Transverse colon (tissue), 4 donors: ENCODE results near the gene ATP13A5. TPM values are rescaled to one million over a fixed set of nuclear protein-coding genes. Genes with fewer than 3 reads are reported as not detected.

Experiments
- DNase-seq: peaks from one replicate; pipeline ENCODE4 v3.0.0-alpha.2; 2019
- H3K27ac ChIP-seq, 4 donors: fragments of 200-600 bp; sonication (generic); 2 replicates each; pipeline ENCODE4 v1.5.1; 2016 to 2018; ENCODE audit warnings: inconsistent platforms in 4 of 4
- H3K27me3 ChIP-seq: fragments of 200-600 bp; sonication (generic); 2 replicates; pipeline ENCODE4 v1.5.1; 2017; ENCODE audit warnings: inconsistent platforms
- H3K36me3 ChIP-seq, 4 donors: fragments of 200-600 bp; sonication (generic); 2 replicates each; pipeline ENCODE4 v1.5.1; 2017 to 2019; ENCODE audit warnings: inconsistent platforms in 4 of 4
- H3K4me1 ChIP-seq, 4 donors: fragments of 200-600 bp; sonication (generic); 2 replicates each; pipeline ENCODE4 v1.5.1; 2017 to 2020; ENCODE audit warnings: inconsistent platforms in 4 of 4
- H3K4me3 ChIP-seq, 4 donors: fragments of 200-600 bp; sonication (generic); 1 replicate in 1 of 4; 2 replicates in 3 of 4; pipeline versions ENCODE4 v1.5.1 to v1.6.1; 2017 to 2019; ENCODE audit warnings: inconsistent platforms in 4 of 4
- H3K9me3 ChIP-seq, 2 donors: fragments of 200-600 bp; sonication (generic); 2 replicates each; pipeline ENCODE4 v1.5.1; 2017 to 2019; ENCODE audit warnings: inconsistent platforms in 2 of 2
- CTCF ChIP-seq, 5 experiments: fragments of 200-600 bp in 3 of 5; fragments of 450-650 bp in 2 of 5; sonication (generic) in 3 of 5; IDR thresholded peaks; 1 replicate in 2 of 5; 2 replicates in 3 of 5; pipeline ENCODE4 v1.5.1; 2016 to 2017; ENCODE audit warnings: antibody characterized with exemption in 5 of 5, inconsistent platforms in 3 of 5, mild to moderate bottlenecking in 2 of 5, moderate library complexity in 1 of 5
- EP300 ChIP-seq: sonication (generic); formaldehyde crosslinking; IDR thresholded peaks from one replicate; pipeline ENCODE4 v1.6.1; 2017; ENCODE audit warnings: antibody characterized with exemption, low read depth
- POLR2A ChIP-seq: fragments of 450-650 bp; IDR thresholded peaks from one replicate; pipeline ENCODE4 v1.6.1; 2016; ENCODE audit warnings: antibody characterized with exemption, mild to moderate bottlenecking, moderate library complexity
- POLR2AphosphoS5 ChIP-seq, 3 donors: sonication (generic); formaldehyde crosslinking; IDR thresholded peaks; one replicate each; pipeline ENCODE4 v1.6.1; 2016; ENCODE audit warnings: antibody characterized with exemption in 3 of 3
- WGBS, 2 donors: methylation state at CpG; one replicate each; pipeline ENCODE4 v1.1.5; 2018; ENCODE audit warnings: low coverage in 1 of 2; 5-methylcytosine and 5-hydroxymethylcytosine counted together
- in situ Hi-C, 4 donors: fragments of 200-750 bp; cut with MboI; loops; one replicate each; pipeline versions ENCODE4 v1.15.0 to v1.15.1; 2017; ENCODE audit warnings: low sequenced_read_pairs in 3 of 4, low pct_ligation_motif_present in 1 of 4, low pct_unique_long_range_greater_than_20kb in 1 of 4
- intact Hi-C: fragments of 100-400 bp; cut with DNase I; formaldehyde crosslinking; loops from one replicate; pipeline ENCODE4 v1.15.1; 2023; ENCODE audit warnings: low total_unique reads
- total RNA-seq, 4 donors: library from RNA; depleted of rRNA; stranded (reverse); fragments of >200 nt; gene quantifications; one replicate each; pipeline ENCODE4 v1.1.0, GENCODE V29; 2016

Gene ATP13A5
- total RNA-seq, 4 donors from 2014 or later, result not detected

GRCh38 chr3:193248848-193249468 is 129.6 kb downstream of the ATP13A5 start:
- no peak for DNase-seq
- intact Hi-C loops (no loop called here), in situ Hi-C loops (no loop called here)
- WGBS, 2 donors, result 75 to 96% methylated on average over 1 to 2 of the region's 2 CpGs
- no peaks in the 10 kb centered on the region for H3K27me3 ChIP-seq
- H3K4me3 ChIP-seq, result no peak overlapping the region
- no peaks in the 10 kb centered on the region for H3K36me3 ChIP-seq
- H3K27ac ChIP-seq, result no peak overlapping the region
- TF ChIP-seq EP300 (no peak), CTCF (IDR thresholded peaks at IDR 0.05) (no peak), POLR2AphosphoS5 (IDR thresholded peaks at IDR 0.05) (no peak), POLR2A (no peak)
- no peaks in the 10 kb centered on the region for H3K4me1 ChIP-seq
- peaks cover 11 to 24% of the 10 kb centered on the region in 2 donors for H3K9me3 ChIP-seq

- H3K4me3 ChIP-seq, result no peak overlapping the region
- TF ChIP-seq POLR2A, result no peak
- no peak for TF ChIP-seq POLR2AphosphoS5 (IDR thresholded peaks at IDR 0.05)
- TF ChIP-seq EP300, result no peak
- no peak for TF ChIP-seq CTCF (IDR thresholded peaks at IDR 0.05)
- in situ Hi-C loops (no loop called here), intact Hi-C loops (no loop called here)
- H3K4me1 ChIP-seq, result peaks cover 0 to 13% (median 4%) of the 10 kb centered on the region in 4 donors
- H3K36me3 ChIP-seq, result no peaks in the 10 kb centered on the region
- DNase-seq, result no peak
- H3K27me3 ChIP-seq, result peaks cover 26% of the 10 kb centered on the region
- no peak overlapping the region for H3K27ac ChIP-seq
- H3K9me3 ChIP-seq, result peaks cover 2 to 12% of the 10 kb centered on the region in 2 donors
- WGBS, 2 donors, result 85 to 89% methylated on average over 3 of the region's 3 CpGs
Measured at GRCh38 chr3:193243571-193243970, 135.0 kb downstream of the ATP13A5 start.

GRCh38 chr3:193241716-193242115 is 136.8 kb downstream of the ATP13A5 start:
- Histone ChIP-seq H3K4me3 (peak overlapping the region in 2 of 4 donors; percentile 39 to 47), H3K9me3 (no peaks in the 10 kb centered on the region), H3K27me3 (peaks cover 26% of the 10 kb centered on the region), H3K4me1 (peaks cover 0 to 13% (median 4%) of the 10 kb centered on the region in 4 donors), H3K36me3 (no peaks in the 10 kb centered on the region), H3K27ac (no peak overlapping the region)
- TF ChIP-seq EP300, result no peak
- no peak for DNase-seq
- WGBS, 2 donors, result 71 to 90% methylated on average over 11 of the region's 11 CpGs
- in situ Hi-C loops (no loop called here), intact Hi-C loops (no loop called here)

GRCh38 chr3:193240850-193241706 is 137.5 kb downstream of the ATP13A5 start, which contains the start of gene PLAAT1:
TSS of gene PLAAT1 (plus strand) at chr3:193241222. CDS start at chr3:193255651, 14,429 bp downstream.
- Histone ChIP-seq H3K4me1 (peaks cover 0 to 13% (median 4%) of the 10 kb centered on the region in 4 donors), H3K27me3 (peaks cover 26% of the 10 kb centered on the region), H3K36me3 (no peaks in the 10 kb centered on the region), H3K27ac (peak within 1 kb of the TSS in 1 of 4 donors; percentile 16), H3K9me3 (no peaks in the 10 kb centered on the region), H3K4me3 (peak within 1 kb of the TSS; percentile 19 to 47 (median 34))
- intact Hi-C loops (no loop called here), in situ Hi-C loops (no loop called here)
- 7% methylated on average over 63 of the region's 93 CpGs; no CpG with 5 or more reads in 1 of the 2 donors for WGBS, 2 donors
- DNase-seq, result peak; percentile 61
- no peak for TF ChIP-seq EP300
- TF ChIP-seq POLR2A, result no peak
- no peak for TF ChIP-seq POLR2AphosphoS5 (IDR thresholded peaks at IDR 0.05)
- no peak for TF ChIP-seq CTCF (IDR thresholded peaks at IDR 0.05)
